ENCODE results near the gene PAX5.

PAX5 gene

GRCh38 chr9:36924071-36924470 is 110.0 kb downstream of the PAX5 start:
- Histone ChIP-seq H3K27me3 (no peaks in the 10 kb centered on the region), H3K4me1 (peaks cover 12 to 73% (median 44%) of the 10 kb centered on the region in 10 experiments), H4K20me1 (peaks cover 0 to 92% (median 62%) of the 10 kb centered on the region in 11 experiments; a peak in 16 of 22 replicates), H3K9ac (no peak overlapping the region), H3K9me3 (replicated peaks in 1 of 11) (peaks cover 0 to 9% (median 4%) of the 10 kb centered on the region in 11 experiments; a peak in 12 of 22 replicates), H3K4me3 (no peak overlapping the region), H3K36me3 (peaks cover 0 to 94% (median 51%) of the 10 kb centered on the region in 11 experiments; a peak in 16 of 22 replicates), H3K27ac (0 out of 22 replicates have a peak overlapping the region, but pooled peaks of 1 of the 11 experiments have one; percentile 2), H3K4me2 (peak overlapping the region in 10 of 11 experiments; percentile 12 to 71 (median 42); a peak in 15 of 22 replicates)
- TF ChIP-seq Cebpa-rat (IDR thresholded peaks at IDR 0.05), result no peak

- Histone ChIP-seq H3K4me3 (no peak overlapping the region), H3K4me2 (peak overlapping the region in 7 of 11 experiments; percentile 4 to 71 (median 53); a peak in 10 of 22 replicates), H3K27ac (0 out of 22 replicates have a peak overlapping the region, but pooled peaks of 1 of the 11 experiments have one; percentile 2), H4K20me1 (peaks cover 0 to 92% (median 58%) of the 10 kb centered on the region in 11 experiments; a peak in 15 of 22 replicates), H3K36me3 (peaks cover 0 to 96% (median 61%) of the 10 kb centered on the region in 11 experiments; a peak in 16 of 22 replicates), H3K9me3 (replicated peaks in 1 of 11) (peaks cover 6 to 18% (median 11%) of the 10 kb centered on the region in 11 experiments; a peak in 15 of 22 replicates), H3K4me1 (peaks cover 5 to 63% (median 34%) of the 10 kb centered on the region in 10 experiments; a peak in 17 of 20 replicates), H3K9ac (no peak overlapping the region), H3K27me3 (no peaks in the 10 kb centered on the region)
- no peak for TF ChIP-seq Cebpa-rat (IDR thresholded peaks at IDR 0.05)
Measured at GRCh38 chr9:36923025-36923625, 110.9 kb downstream of the PAX5 start.

- Histone ChIP-seq H3K4me2 (peak overlapping the region in 3 of 11 experiments; percentile 2 to 53 (median 3); a peak in 2 of 22 replicates), H3K27me3 (no peaks in the 10 kb centered on the region), H3K4me3 (no peak overlapping the region), H4K20me1 (peaks cover 0 to 91% (median 54%) of the 10 kb centered on the region in 11 experiments; a peak in 15 of 22 replicates), H3K27ac (no peak overlapping the region), H3K36me3 (peaks cover 0 to 95% (median 64%) of the 10 kb centered on the region in 11 experiments; a peak in 16 of 22 replicates), H3K9ac (no peak overlapping the region), H3K9me3 (replicated peaks in 1 of 11) (peaks cover 6 to 19% (median 11%) of the 10 kb centered on the region in 11 experiments; a peak in 15 of 22 replicates), H3K4me1 (peaks cover 5 to 58% (median 31%) of the 10 kb centered on the region in 10 experiments; a peak in 17 of 20 replicates)
- TF ChIP-seq Cebpa-rat (IDR thresholded peaks at IDR 0.05), result no peak
Measured at GRCh38 chr9:36922548-36922947, 111.5 kb downstream of the PAX5 start.

- H3K27me3 ChIP-seq, result no peaks in the 10 kb centered on the region
- H3K4me3 ChIP-seq, result no peak overlapping the region
- TF ChIP-seq Cebpa-rat (IDR thresholded peaks at IDR 0.05), result no peak
- H3K36me3 ChIP-seq, result peaks cover 0 to 85% (median 33%) of the 10 kb centered on the region in 11 experiments; a peak in 16 of 22 replicates
- H3K4me1 ChIP-seq, result peaks cover 5 to 39% (median 24%) of the 10 kb centered on the region in 10 experiments; a peak in 18 of 20 replicates
- peaks cover 6 to 11% (median 8%) of the 10 kb centered on the region in 11 experiments; a peak in 15 of 22 replicates for H3K9me3 ChIP-seq (replicated peaks in 1 of 11)
- no peak overlapping the region for H3K27ac ChIP-seq
- no peak overlapping the region for H3K9ac ChIP-seq
- H4K20me1 ChIP-seq, result peaks cover 0 to 94% (median 58%) of the 10 kb centered on the region in 11 experiments; a peak in 18 of 22 replicates
- no peak overlapping the region for H3K4me2 ChIP-seq
Measured at GRCh38 chr9:36914212-36914577, 119.9 kb downstream of the PAX5 start.

GRCh38 chr9:36913393-36914211 is 120.5 kb downstream of the PAX5 start:
- Histone ChIP-seq H3K4me3 (no peak overlapping the region), H3K27me3 (no peaks in the 10 kb centered on the region), H3K4me1 (peaks cover 5 to 39% (median 24%) of the 10 kb centered on the region in 10 experiments; a peak in 18 of 20 replicates), H3K9me3 (replicated peaks in 1 of 11) (peaks cover 1 to 5% (median 2%) of the 10 kb centered on the region in 11 experiments; a peak in 11 of 22 replicates), H3K9ac (no peak overlapping the region), H3K4me2 (peak overlapping the region in 4 of 11 experiments; percentile 3 to 75 (median 9); a peak in 5 of 22 replicates), H3K36me3 (peaks cover 0 to 84% (median 30%) of the 10 kb centered on the region in 11 experiments; a peak in 15 of 22 replicates), H4K20me1 (peaks cover 0 to 94% (median 64%) of the 10 kb centered on the region in 11 experiments; a peak in 18 of 22 replicates), H3K27ac (no peak overlapping the region)
- no peak for TF ChIP-seq Cebpa-rat (IDR thresholded peaks at IDR 0.05)

- Histone ChIP-seq H3K9ac (no peak overlapping the region; a peak in 1 of 22 replicates), H3K4me1 (peaks cover 5 to 41% (median 24%) of the 10 kb centered on the region in 10 experiments; a peak in 18 of 20 replicates), H4K20me1 (peaks cover 0 to 95% (median 72%) of the 10 kb centered on the region in 11 experiments; a peak in 18 of 22 replicates), H3K4me3 (no peak overlapping the region), H3K4me2 (peak overlapping the region in 7 of 11 experiments; percentile 3 to 75 (median 25); a peak in 9 of 22 replicates), H3K27ac (peak overlapping the region in 2 of 11 experiments; percentile 14 to 21; a peak in 3 of 22 replicates), H3K9me3 (replicated peaks in 1 of 11) (no peaks in the 10 kb centered on the region), H3K36me3 (peaks cover 0 to 83% (median 28%) of the 10 kb centered on the region in 11 experiments; a peak in 14 of 22 replicates), H3K27me3 (no peaks in the 10 kb centered on the region)
- TF ChIP-seq Cebpa-rat (IDR thresholded peaks at IDR 0.05), result no peak
Measured at GRCh38 chr9:36912620-36913019, 121.4 kb downstream of the PAX5 start.

GRCh38 chr9:36911601-36912412 is 122.3 kb downstream of the PAX5 start:
- H3K36me3 ChIP-seq, result peaks cover 0 to 91% (median 36%) of the 10 kb centered on the region in 11 experiments; a peak in 14 of 22 replicates

More at GRCh38 chr9:36911601-36912412, 122.3 kb downstream of the PAX5 start:
- H3K27ac ChIP-seq, result peak overlapping the region in 6 of 11 experiments; percentile 14 to 49 (median 28); a peak in 10 of 22 replicates
- H4K20me1 ChIP-seq, result peaks cover 0 to 99% (median 80%) of the 10 kb centered on the region in 11 experiments; a peak in 18 of 22 replicates
- H3K27me3 ChIP-seq, result no peaks in the 10 kb centered on the region
- H3K4me2 ChIP-seq, result peak overlapping the region in 9 of 11 experiments; percentile 2 to 75 (median 48); a peak in 15 of 22 replicates
- no peak overlapping the region for H3K4me3 ChIP-seq
- H3K9ac ChIP-seq, result peak overlapping the region in 3 of 11 experiments; percentile 1 to 18 (median 16); a peak in 2 of 22 replicates
- H3K4me1 ChIP-seq, result peaks cover 5 to 46% (median 24%) of the 10 kb centered on the region in 10 experiments; a peak in 18 of 20 replicates
- H3K9me3 ChIP-seq (replicated peaks in 1 of 11), result no peaks in the 10 kb centered on the region
- 0 out of 22 replicates have a peak, but pooled peaks of 2 of the 11 experiments have one; percentile 25 to 29 for TF ChIP-seq Cebpa-rat (IDR thresholded peaks at IDR 0.05)
